HepG2 (cell line): ENCODE data around the gene TSPAN12.

Source experiments
- EP300 ChIP-seq, 3 experiments: sonication (generic) in 1 of 3; formaldehyde crosslinking in 1 of 3; IDR thresholded peaks; 2 replicates each; pipeline versions ENCODE4 v1.5.1 to v1.6.1; 2011 to 2020; ENCODE audit warnings: low read depth in 2 of 3, low read length in 2 of 3, borderline replicate concordance in 1 of 3, improper control_type of control experiment in 1 of 3, mild to moderate bottlenecking in 1 of 3, missing genetic modification reagents in 1 of 3, moderate library complexity in 1 of 3
- GATA4 ChIP-seq: sonication (generic); IDR thresholded peaks from 2 replicates; pipeline ENCODE4 v1.6.1; 2016; ENCODE audit warnings: antibody characterized with exemption, low read depth, borderline replicate concordance
- HCFC1 ChIP-seq: fragments of 150-350 bp; IDR thresholded peaks from 2 replicates; pipeline ENCODE4 v1.6.1; 2014; ENCODE audit warnings: low read depth, low read length
- HOXA5 ChIP-seq: sonication (generic); formaldehyde crosslinking; IDR thresholded peaks from 2 replicates; pipeline ENCODE4 v1.4.0; 2020; ENCODE audit warnings: missing genetic modification reagents
- POLR2AphosphoS5 ChIP-seq: IDR thresholded peaks from 2 replicates; pipeline ENCODE4 v1.6.1; 2012; ENCODE audit warnings: low read depth, low read length
- RBFOX2 ChIP-seq: fragments of 200-400 bp; formaldehyde crosslinking; IDR thresholded peaks from 2 replicates; pipeline ENCODE4 v1.6.1; 2017; ENCODE audit warnings: low read depth, mild to moderate bottlenecking, low read length
- TAF1 ChIP-seq: sonication (generic); formaldehyde crosslinking; IDR thresholded peaks from 2 replicates; pipeline ENCODE4 v1.4.0; 2020; ENCODE audit warnings: missing genetic modification reagents
- ZNF850 ChIP-seq: sonication (generic); formaldehyde crosslinking; conservative IDR thresholded peaks from 2 replicates; pipeline ENCODE4 v1.9.0; 2021; ENCODE audit warnings: mild to moderate bottlenecking, missing genetic modification reagents
- TF ChIP-seq, protein P1 (sequence below): sonication (generic); formaldehyde crosslinking; IDR thresholded peaks from 2 replicates; pipeline ENCODE4 v1.4.0; 2020; ENCODE audit warnings: missing genetic modification reagents, borderline replicate concordance

DNA sequence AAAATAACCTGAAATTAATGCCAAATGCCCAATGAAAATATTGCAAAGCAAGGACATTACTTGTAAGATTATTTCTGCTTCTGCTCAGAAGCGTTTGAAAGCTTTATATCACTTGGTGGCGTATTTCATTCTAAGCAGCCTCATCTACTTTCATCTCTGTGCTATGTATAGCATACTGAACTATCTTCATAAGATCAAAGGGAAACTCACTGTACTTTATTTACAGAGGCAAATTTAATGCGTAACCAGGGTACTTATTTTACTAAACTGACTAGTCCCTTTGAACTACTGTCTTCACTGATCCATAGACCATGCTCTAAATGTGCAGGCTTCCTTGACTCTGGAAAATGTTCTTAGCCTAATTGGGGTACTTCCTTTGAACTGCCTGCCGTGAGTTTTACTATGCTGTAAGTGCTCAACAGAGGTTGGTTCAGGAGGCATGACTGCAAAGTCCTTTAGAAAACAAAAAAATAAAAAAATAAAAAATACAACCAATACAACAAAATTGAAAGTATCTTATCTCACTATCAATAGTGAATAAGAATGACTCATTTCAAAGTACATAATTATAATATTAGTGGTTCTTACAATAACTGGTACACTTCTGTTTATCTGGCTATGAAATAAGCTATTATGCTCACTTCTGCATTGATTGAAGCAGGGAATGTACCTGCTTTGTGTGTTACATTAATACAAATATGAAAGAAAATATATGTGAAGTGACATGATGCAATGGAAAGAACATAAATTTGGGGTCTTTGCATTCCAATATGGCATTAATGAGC lies 41.0 kb upstream of the TSPAN12 start:
- TF ChIP-seq RBFOX2, result no peak
- no peak for TF ChIP-seq HOXA5 (CRISPR knock-in tag)
- no peak for TF ChIP-seq HCFC1
- no peak; a peak in 1 of 4 replicates for TF ChIP-seq EP300 (IDR thresholded peaks at IDR 0.05; ENCODE audit: low read depth in 2 of 2, low read length in 2 of 2)
- no peak for TF ChIP-seq EP300 (CRISPR knock-in tag; IDR thresholded peaks at IDR 0.05; ENCODE audit: borderline replicate concordance)
- no peak for TF ChIP-seq ZNF850
- no peak for TF ChIP-seq POLR2AphosphoS5
- TF ChIP-seq, protein P1, sequence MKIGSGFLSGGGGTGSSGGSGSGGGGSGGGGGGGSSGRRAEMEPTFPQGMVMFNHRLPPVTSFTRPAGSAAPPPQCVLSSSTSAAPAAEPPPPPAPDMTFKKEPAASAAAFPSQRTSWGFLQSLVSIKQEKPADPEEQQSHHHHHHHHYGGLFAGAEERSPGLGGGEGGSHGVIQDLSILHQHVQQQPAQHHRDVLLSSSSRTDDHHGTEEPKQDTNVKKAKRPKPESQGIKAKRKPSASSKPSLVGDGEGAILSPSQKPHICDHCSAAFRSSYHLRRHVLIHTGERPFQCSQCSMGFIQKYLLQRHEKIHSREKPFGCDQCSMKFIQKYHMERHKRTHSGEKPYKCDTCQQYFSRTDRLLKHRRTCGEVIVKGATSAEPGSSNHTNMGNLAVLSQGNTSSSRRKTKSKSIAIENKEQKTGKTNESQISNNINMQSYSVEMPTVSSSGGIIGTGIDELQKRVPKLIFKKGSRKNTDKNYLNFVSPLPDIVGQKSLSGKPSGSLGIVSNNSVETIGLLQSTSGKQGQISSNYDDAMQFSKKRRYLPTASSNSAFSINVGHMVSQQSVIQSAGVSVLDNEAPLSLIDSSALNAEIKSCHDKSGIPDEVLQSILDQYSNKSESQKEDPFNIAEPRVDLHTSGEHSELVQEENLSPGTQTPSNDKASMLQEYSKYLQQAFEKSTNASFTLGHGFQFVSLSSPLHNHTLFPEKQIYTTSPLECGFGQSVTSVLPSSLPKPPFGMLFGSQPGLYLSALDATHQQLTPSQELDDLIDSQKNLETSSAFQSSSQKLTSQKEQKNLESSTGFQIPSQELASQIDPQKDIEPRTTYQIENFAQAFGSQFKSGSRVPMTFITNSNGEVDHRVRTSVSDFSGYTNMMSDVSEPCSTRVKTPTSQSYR (CRISPR knock-in tag), result no peak
- TF ChIP-seq GATA4, result no peak
- TF ChIP-seq TAF1, result no peak
